HG02943 (cell line): ENCODE measurements around the gene EDN3.

Source experiments
- ATAC-seq: cut with Tn5 transposase; IDR thresholded peaks from one replicate; pipeline ENCODE4 v1.9.1; 2021; ENCODE audit warnings: mild to moderate bottlenecking, low read depth, moderate library complexity; ENCODE audit not compliant: unreplicated experiment

Gene EDN3

GRCh38 chr20:59307270-59307669 lies 6.9 kb downstream of the EDN3 start:
- no peak for ATAC-seq

GRCh38 chr20:59308493-59309201 lies 8.2 kb downstream of the EDN3 start:
- no peak for ATAC-seq

- ATAC-seq, result no peak
Observed at GRCh38 chr20:59309218-59309617, 8.8 kb downstream of the EDN3 start.

GRCh38 chr20:59314997-59315396 lies 14.6 kb downstream of the EDN3 start:
- ATAC-seq, result no peak

GRCh38 chr20:59316911-59317731 lies 16.7 kb downstream of the EDN3 start:
- ATAC-seq, result no peak

- no peak for ATAC-seq
Observed at GRCh38 chr20:59318201-59318790, 17.9 kb downstream of the EDN3 start.

- ATAC-seq, result no peak
Observed at GRCh38 chr20:59318803-59319202, 18.4 kb downstream of the EDN3 start.

- no peak for ATAC-seq
Observed at GRCh38 chr20:59320426-59320825, 20.0 kb downstream of the EDN3 start.

- ATAC-seq, result no peak
Observed at GRCh38 chr20:59320854-59321647, 20.6 kb downstream of the EDN3 start.

- no peak for ATAC-seq
Observed at GRCh38 chr20:59322081-59322480, 21.7 kb downstream of the EDN3 start.

- ATAC-seq, result no peak
Observed at GRCh38 chr20:59322585-59323454, 22.4 kb downstream of the EDN3 start.

GRCh38 chr20:59323731-59324130 lies 23.3 kb downstream of the EDN3 start:
- ATAC-seq, result no peak

- no peak for ATAC-seq
Observed at GRCh38 chr20:59324521-59325141, 24.2 kb downstream of the EDN3 start.

GRCh38 chr20:59325142-59325523 lies 24.7 kb downstream of the EDN3 start:
- no peak for ATAC-seq

- ATAC-seq, result no peak
Observed at GRCh38 chr20:59326188-59326587, 25.8 kb downstream of the EDN3 start.

GRCh38 chr20:59328071-59328470 lies 27.7 kb downstream of the EDN3 start:
- no peak for ATAC-seq

GRCh38 chr20:59331721-59332329 lies 31.4 kb downstream of the EDN3 start:
- no peak for ATAC-seq

GRCh38 chr20:59333260-59333845 lies 32.9 kb downstream of the EDN3 start:
- ATAC-seq, result no peak

- no peak for ATAC-seq
Observed at GRCh38 chr20:59333951-59334350, 33.5 kb downstream of the EDN3 start.
